ENCODE measurements around the gene PRRC2B.

- TF ChIP-seq POLR2A (IDR thresholded peaks at IDR 0.05; ENCODE audit: low read depth, low read length), result no peak
- no peak for TF ChIP-seq SPI1 (IDR thresholded peaks at IDR 0.05; ENCODE audit: low read depth, low read length)
Measured at GRCh38 chr9:131477816-131478419, 84.0 kb downstream of the PRRC2B start.

Data from GM12891 (cell line).